ENCODE results near the gene RTP2.

Gene RTP2

DNA sequence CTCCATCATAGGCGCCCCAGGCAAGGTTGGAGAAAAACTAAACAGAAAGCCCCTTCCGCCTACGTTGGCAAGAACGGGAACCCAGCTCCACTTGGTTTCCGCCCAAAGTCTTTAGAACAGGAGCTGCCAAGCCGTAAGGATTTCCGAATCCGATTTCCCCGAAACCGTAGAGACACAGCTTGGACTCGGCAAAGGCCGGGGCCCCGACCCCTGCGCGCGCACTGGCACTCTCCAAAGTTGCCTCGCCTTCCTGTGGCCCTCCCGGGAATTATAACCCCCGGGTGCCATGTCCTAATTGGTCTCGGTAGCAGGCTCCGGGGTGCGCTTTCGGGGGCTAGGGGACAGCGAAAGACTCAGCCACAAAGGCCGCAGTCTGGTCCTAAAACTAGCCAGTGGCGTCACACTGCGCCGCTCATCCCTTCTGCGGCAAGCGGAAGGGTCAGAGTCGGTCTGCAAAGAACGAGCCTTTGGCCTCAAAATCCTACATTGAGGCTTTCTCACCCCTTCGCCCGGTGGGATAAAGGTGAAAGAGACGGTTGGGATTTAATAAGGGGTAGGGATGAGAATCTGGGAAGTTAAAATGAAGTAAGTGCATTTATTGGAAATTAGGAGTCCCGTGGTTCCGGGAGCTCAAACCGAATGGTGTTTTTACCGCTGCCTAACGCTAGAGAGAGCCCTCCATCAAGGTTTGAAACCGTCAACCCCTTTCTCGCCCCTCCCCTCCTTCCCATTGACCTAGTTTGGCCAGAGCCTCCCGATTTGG lies 36.2 kb upstream of the RTP2 start:
- DNase-seq, result peak; percentile 69

DNA sequence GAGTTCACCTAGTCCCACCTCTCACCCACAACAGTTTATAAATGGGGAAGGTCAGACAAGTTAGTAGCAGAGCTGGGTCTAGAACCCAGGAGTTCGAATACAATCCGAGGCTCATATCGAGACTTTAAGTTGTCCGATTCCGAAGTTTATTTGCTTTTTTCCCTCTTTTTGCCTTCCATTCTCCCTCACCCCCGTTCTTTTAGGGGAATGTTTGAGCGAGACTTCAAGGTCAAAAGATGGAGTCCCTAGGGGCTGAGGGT lies 35.6 kb upstream of the RTP2 start:
- no peak for DNase-seq

DNA sequence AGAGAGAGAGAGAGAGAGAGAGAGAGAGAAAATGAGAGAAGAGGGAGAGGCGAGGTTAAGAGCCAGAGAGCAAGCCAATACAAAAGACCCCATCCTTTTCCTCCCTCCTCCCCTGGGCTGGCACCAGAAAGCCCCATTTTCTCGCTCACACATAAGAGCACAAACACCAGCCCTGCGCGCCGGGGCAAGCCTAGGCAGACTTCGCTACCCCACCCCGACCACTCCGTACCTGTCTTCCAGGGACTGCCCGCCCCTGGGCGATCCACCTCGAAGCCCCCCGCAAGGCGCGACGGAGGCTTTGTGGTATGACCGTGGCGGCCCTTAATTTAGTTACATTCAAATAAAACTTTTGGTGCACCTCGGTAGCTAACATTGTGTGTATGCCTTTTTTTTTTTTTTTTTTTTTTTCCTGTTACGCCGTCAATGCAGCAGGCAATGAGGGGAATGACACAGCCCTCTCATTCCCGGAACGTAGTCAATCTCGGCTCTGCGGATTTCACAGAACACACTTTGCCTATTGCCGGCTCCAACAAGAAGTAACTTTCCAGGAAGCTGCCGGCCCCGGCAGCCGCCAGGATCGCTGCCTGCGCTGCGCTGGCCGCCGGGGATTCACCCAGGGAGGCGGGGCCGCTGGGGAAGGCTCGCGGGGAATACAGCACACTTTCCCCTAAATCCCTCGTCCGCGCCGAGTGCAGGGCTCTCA lies 35.2 kb upstream of the RTP2 start:
- peak; percentile 75 for DNase-seq

GRCh38 chr3:187737006-187737367 lies 34.6 kb upstream of the RTP2 start:
- DNase-seq, result no peak

DNA sequence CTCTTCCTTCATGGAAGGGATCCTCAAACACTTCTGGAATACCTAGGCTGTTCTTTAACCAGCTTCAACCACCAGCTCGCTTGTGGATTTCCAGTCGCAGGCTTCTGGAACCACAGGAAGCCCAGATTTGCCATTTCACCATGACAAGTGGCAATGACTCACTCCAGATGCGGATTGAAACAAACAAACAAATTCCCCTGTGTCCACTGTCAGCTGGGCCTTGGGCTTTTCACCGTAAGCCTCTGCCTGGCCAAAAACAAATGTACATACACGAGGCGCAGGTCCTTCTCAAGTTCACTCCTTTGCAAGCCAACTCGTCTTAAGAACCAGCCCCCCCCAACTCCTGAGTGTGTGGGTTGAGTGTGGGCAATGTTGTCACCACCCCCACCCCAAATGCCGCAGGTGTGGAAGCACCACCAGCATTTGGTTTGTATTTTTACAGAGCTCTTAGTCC lies 34.1 kb upstream of the RTP2 start:
- peak; percentile 40 for DNase-seq

- DNase-seq, result no peak
These were observed 33.5 kb upstream of the RTP2 start for GRCh38 chr3:187735837-187736236.

DNA sequence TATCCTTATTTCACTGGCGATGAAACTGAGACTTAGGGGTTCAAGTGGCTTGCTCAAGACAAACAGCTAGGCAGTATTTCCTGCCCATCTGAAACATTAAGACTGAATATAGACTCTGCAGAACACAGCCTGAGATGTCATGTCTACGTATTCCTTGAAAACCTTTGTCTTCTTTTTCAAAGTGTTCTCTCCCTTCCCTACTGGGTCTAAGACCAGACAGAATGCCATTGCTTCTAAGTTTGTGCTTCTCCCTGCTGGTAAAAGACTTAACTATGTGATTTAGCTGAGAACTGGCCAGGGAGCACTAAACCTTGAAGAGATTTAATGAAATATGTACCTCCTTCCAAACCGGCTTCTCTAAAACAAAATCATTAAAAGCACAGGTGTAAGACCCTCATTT lies 33.0 kb upstream of the RTP2 start:
- no peak for DNase-seq

DNA sequence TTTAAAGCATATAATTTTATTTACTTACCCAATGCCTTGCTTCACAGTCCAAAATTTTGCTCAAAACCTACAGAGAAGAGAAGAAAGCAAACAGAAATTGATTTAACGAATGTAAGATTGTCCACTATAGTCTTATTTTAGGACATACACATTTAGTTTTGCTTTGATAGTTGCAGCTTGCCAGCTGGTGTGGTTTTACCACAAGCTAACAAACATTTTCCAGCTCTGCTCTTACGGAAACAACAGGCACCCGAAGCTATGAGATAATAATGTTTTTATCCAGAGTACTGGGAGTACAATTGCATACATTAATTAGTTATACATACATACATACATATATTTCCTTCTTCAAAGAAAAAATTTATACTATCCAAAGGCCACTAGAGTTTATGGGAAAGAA lies 32.5 kb upstream of the RTP2 start:
- no peak for DNase-seq

GRCh38 chr3:187733371-187733770 lies 31.0 kb upstream of the RTP2 start:
- DNase-seq, result no peak

DNA sequence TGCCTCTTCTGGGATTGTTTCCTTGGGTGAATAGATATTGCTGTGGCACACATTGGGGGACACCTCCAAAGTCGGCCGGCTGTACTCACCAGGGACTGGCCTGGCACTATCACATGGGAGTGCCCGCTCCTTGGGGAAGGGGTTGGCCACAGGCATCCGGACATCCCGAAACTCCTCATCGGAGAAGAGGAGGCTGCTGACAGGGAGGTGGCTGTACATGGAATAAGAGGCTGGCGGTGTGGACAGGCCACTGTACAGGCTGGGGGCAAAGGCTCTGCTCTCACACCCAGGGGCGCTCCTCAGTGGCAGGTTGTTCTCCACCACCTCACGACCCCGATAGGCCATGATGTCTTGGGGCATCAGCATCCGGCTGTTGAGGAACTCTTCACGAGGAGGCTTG lies 27.2 kb upstream of the RTP2 start:
- no peak for DNase-seq

- no peak for DNase-seq
These were observed 26.7 kb upstream of the RTP2 start for GRCh38 chr3:187728940-187729583.

GRCh38 chr3:187728248-187728647 lies 25.9 kb upstream of the RTP2 start:
- no peak for DNase-seq

- DNase-seq, result no peak
These were observed 24.2 kb upstream of the RTP2 start for GRCh38 chr3:187726564-187726963.

GRCh38 chr3:187725653-187726370 lies 23.5 kb upstream of the RTP2 start:
- DNase-seq, result no peak

- no peak for DNase-seq
These were observed 22.9 kb upstream of the RTP2 start for GRCh38 chr3:187725224-187725623.

GRCh38 chr3:187722206-187722612 lies 19.9 kb upstream of the RTP2 start:
- DNase-seq, result no peak

GRCh38 chr3:187721055-187721454 lies 18.7 kb upstream of the RTP2 start:
- no peak for DNase-seq

- no peak for DNase-seq
These were observed 17.9 kb upstream of the RTP2 start for GRCh38 chr3:187720337-187720670.

- DNase-seq, result no peak
These were observed 17.4 kb upstream of the RTP2 start for GRCh38 chr3:187719628-187720336.

DNA sequence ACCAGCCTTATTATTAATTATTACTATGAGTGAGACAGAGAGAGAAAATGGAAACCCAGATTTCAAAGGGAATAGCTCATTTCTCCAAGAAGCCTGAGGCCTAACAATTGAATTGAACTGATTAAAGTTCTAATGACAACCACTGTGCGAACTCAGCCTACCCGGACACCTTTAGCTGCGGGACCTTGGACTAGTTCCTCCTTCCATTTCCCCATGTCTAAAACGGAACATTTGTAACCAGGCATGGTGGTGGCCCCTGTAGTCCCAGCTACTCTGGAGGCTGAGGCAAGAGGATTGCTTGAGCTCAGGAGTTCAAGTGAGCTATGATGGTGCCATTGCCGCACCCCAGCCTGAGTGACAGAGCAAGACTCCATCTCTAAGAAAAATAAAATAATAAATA lies 16.4 kb upstream of the RTP2 start:
- DNase-seq, result no peak

- DNase-seq, result no peak
These were observed 15.2 kb upstream of the RTP2 start for GRCh38 chr3:187717572-187717971.

GRCh38 chr3:187714404-187714979 lies 12.1 kb upstream of the RTP2 start:
- peak; percentile 65 for DNase-seq

- DNase-seq, result no peak
These were observed 11.1 kb upstream of the RTP2 start for GRCh38 chr3:187713504-187713903.
